SK-N-SH treated with all-trans-retinoic acid at 6 μM for 48 hours (cell line): ENCODE data around the gene LIAS.

Source experiments
- ATAC-seq: fragments of 200-7000 bp; cut with Tn5 transposase; 3 replicates; pipeline ENCODE4 v1.9.1; 2020; ENCODE audit warnings: mild to moderate bottlenecking, moderate library complexity
- ARNTL ChIP-seq: fragments of 450-650 bp; formaldehyde crosslinking; IDR thresholded peaks from 2 replicates; pipeline ENCODE4 v1.5.0; 2020; ENCODE audit warnings: low read depth, mild to moderate bottlenecking, moderate library complexity, borderline replicate concordance
- BACH2 ChIP-seq: fragments of 250-450 bp; sonication (Bioruptor Pico); IDR thresholded peaks from 2 replicates; pipeline ENCODE4 v1.9.0; 2021; ENCODE audit warnings: mild to moderate bottlenecking, borderline replicate concordance
- CREB5 ChIP-seq: fragments of 250-450 bp; sonication (Bioruptor Pico); IDR thresholded peaks from 2 replicates; pipeline ENCODE4 v1.5.1; 2020; ENCODE audit warnings: low read depth, mild to moderate bottlenecking, moderate library complexity
- CSDC2 ChIP-seq: fragments of 250-450 bp; sonication (Bioruptor Pico); IDR thresholded peaks from 2 replicates; pipeline ENCODE4 v1.5.0; 2020; ENCODE audit warnings: mild to moderate bottlenecking, moderate library complexity
- CSRNP3 ChIP-seq: fragments of 250-450 bp; sonication (Bioruptor Pico); IDR thresholded peaks from 2 replicates; pipeline ENCODE4 v1.5.1; 2021; ENCODE audit warnings: mild to moderate bottlenecking, moderate library complexity
- ESRRG ChIP-seq: fragments of 250-450 bp; sonication (Bioruptor Pico); IDR thresholded peaks from 2 replicates; pipeline ENCODE4 v1.6.1; 2021; ENCODE audit warnings: mild to moderate bottlenecking
- GLIS3 ChIP-seq: fragments of 250-450 bp; sonication (Bioruptor Pico); IDR thresholded peaks from 2 replicates; pipeline ENCODE4 v1.5.0; 2020; ENCODE audit warnings: mild to moderate bottlenecking, moderate library complexity
- ISL1 ChIP-seq: fragments of 250-450 bp; sonication (Bioruptor Pico); IDR thresholded peaks from 2 replicates; pipeline ENCODE4 v2.1.2; 2022; ENCODE audit warnings: mild to moderate bottlenecking, moderate library complexity
- OSR1 ChIP-seq: fragments of 250-450 bp; sonication (Bioruptor Pico); IDR thresholded peaks from 2 replicates; pipeline ENCODE4 v1.8.0; 2022; ENCODE audit warnings: moderate library complexity, mild to moderate bottlenecking, inconsistent platforms
- PATZ1 ChIP-seq: fragments of 250-450 bp; sonication (Bioruptor Pico); IDR thresholded peaks from 2 replicates; pipeline ENCODE4 v1.8.0; 2020; ENCODE audit warnings: mild to moderate bottlenecking, moderate library complexity, borderline replicate concordance
- POU6F1 ChIP-seq: fragments of 250-450 bp; sonication (Bioruptor Pico); IDR thresholded peaks from 2 replicates; pipeline ENCODE4 v1.8.0; 2021; ENCODE audit warnings: low read depth, mild to moderate bottlenecking, moderate library complexity, borderline replicate concordance
- PPARA ChIP-seq: fragments of 250-450 bp; sonication (Bioruptor Pico); IDR thresholded peaks from 2 replicates; pipeline ENCODE4 v1.5.0; 2020; ENCODE audit warnings: mild to moderate bottlenecking, borderline replicate concordance
- RARB ChIP-seq: fragments of 250-450 bp; sonication (Bioruptor Pico); IDR thresholded peaks from 2 replicates; pipeline ENCODE4 v1.8.0; 2021; ENCODE audit warnings: mild to moderate bottlenecking, moderate library complexity
- SNAI2 ChIP-seq: fragments of 250-450 bp; sonication (Bioruptor Pico); IDR thresholded peaks from 2 replicates; pipeline ENCODE4 v1.5.0; 2020; ENCODE audit warnings: mild to moderate bottlenecking, moderate library complexity
- TCF4 ChIP-seq: fragments of 250-450 bp; sonication (Bioruptor Pico); IDR thresholded peaks from 2 replicates; pipeline ENCODE4 v1.8.0; 2021; ENCODE audit warnings: mild to moderate bottlenecking, moderate library complexity, borderline replicate concordance
- TOX ChIP-seq: fragments of 250-450 bp; sonication (Bioruptor Pico); IDR thresholded peaks from 2 replicates; pipeline ENCODE4 v1.8.0; 2021; ENCODE audit warnings: mild to moderate bottlenecking, moderate library complexity, borderline replicate concordance
- ZC3H10 ChIP-seq: fragments of 250-450 bp; sonication (Bioruptor Pico); IDR thresholded peaks from 2 replicates; pipeline ENCODE4 v1.5.1; 2021; ENCODE audit warnings: mild to moderate bottlenecking, moderate library complexity
- ZFP3 ChIP-seq: fragments of 250-450 bp; sonication (Bioruptor Pico); IDR thresholded peaks from 2 replicates; pipeline ENCODE4 v1.5.0; 2020; ENCODE audit warnings: mild to moderate bottlenecking, moderate library complexity
- ZFP30 ChIP-seq: fragments of 450-650 bp; formaldehyde crosslinking; IDR thresholded peaks from 2 replicates; pipeline ENCODE4 v1.5.0; 2022; ENCODE audit warnings: mild to moderate bottlenecking, moderate library complexity
- ZNF565 ChIP-seq: fragments of 450-650 bp; formaldehyde crosslinking; conservative IDR thresholded peaks from 2 replicates; pipeline ENCODE4 v1.5.0; 2020; ENCODE audit warnings: low read depth, mild to moderate bottlenecking, moderate library complexity
- ZNF70 ChIP-seq: fragments of 450-650 bp; formaldehyde crosslinking; IDR thresholded peaks from 2 replicates; pipeline ENCODE4 v1.5.0; 2020; ENCODE audit warnings: mild to moderate bottlenecking, moderate library complexity
- ZNF8 ChIP-seq: fragments of 450-650 bp; formaldehyde crosslinking; IDR thresholded peaks from 2 replicates; pipeline ENCODE4 v1.5.0; 2020; ENCODE audit warnings: mild to moderate bottlenecking, moderate library complexity

The LIAS gene

GRCh38 chr4:39494354-39494753 lies 35.5 kb downstream of the LIAS start:
- TF ChIP-seq GLIS3 (no peak), TCF4 (CRISPR knock-in tag) (no peak), PPARA (CRISPR knock-in tag) (no peak), OSR1 (CRISPR knock-in tag) (no peak), ZFP30 (CRISPR knock-in tag) (no peak), RARB (CRISPR knock-in tag) (no peak), ZNF70 (CRISPR knock-in tag) (no peak)
- ATAC-seq = no peak

- TF ChIP-seq ZNF8 (CRISPR knock-in tag) = no peak
- TF ChIP-seq PATZ1 (CRISPR knock-in tag) = no peak
- no peak for TF ChIP-seq POU6F1 (CRISPR knock-in tag)
- no peak for TF ChIP-seq ARNTL (CRISPR knock-in tag)
- no peak for TF ChIP-seq TCF4 (CRISPR knock-in tag)
- TF ChIP-seq GLIS3 = no peak
- no peak for TF ChIP-seq ISL1 (CRISPR knock-in tag)
- no peak for TF ChIP-seq ZNF70 (CRISPR knock-in tag)
- no peak for TF ChIP-seq CSDC2
- TF ChIP-seq SNAI2 (CRISPR knock-in tag) = no peak
- no peak for TF ChIP-seq RARB (CRISPR knock-in tag)
- TF ChIP-seq OSR1 (CRISPR knock-in tag) = no peak
- no peak for TF ChIP-seq ZC3H10 (CRISPR knock-in tag)
- no peak for TF ChIP-seq BACH2 (CRISPR knock-in tag)
- TF ChIP-seq ESRRG (CRISPR knock-in tag) = no peak
- no peak for TF ChIP-seq CREB5 (CRISPR knock-in tag)
- TF ChIP-seq ZFP30 (CRISPR knock-in tag) = no peak
- no peak for TF ChIP-seq CSRNP3
- TF ChIP-seq ZNF565 (CRISPR knock-in tag) = no peak
- ATAC-seq = peak; percentile 45; the same call in 2 of the 3 replicates
Measured at GRCh38 chr4:39495446-39496213, 36.8 kb downstream of the LIAS start.

GRCh38 chr4:39497909-39498726 lies 39.3 kb downstream of the LIAS start:
- ATAC-seq = no peak
- TF ChIP-seq BACH2 (CRISPR knock-in tag) = no peak
- TF ChIP-seq CSDC2 = no peak
- no peak for TF ChIP-seq ZNF8 (CRISPR knock-in tag)
- no peak for TF ChIP-seq GLIS3
- no peak for TF ChIP-seq TCF4 (CRISPR knock-in tag)
- TF ChIP-seq ZNF565 (CRISPR knock-in tag) = no peak

- no peak for ATAC-seq
- TF ChIP-seq ZFP3 (CRISPR knock-in tag) = no peak
- TF ChIP-seq ZC3H10 (CRISPR knock-in tag) = no peak
- TF ChIP-seq CREB5 (CRISPR knock-in tag) = no peak
- no peak for TF ChIP-seq OSR1 (CRISPR knock-in tag)
- TF ChIP-seq ESRRG (CRISPR knock-in tag) = no peak
- no peak for TF ChIP-seq BACH2 (CRISPR knock-in tag)
- TF ChIP-seq ISL1 (CRISPR knock-in tag) = no peak
- no peak for TF ChIP-seq SNAI2 (CRISPR knock-in tag)
- no peak for TF ChIP-seq TOX (CRISPR knock-in tag)
- TF ChIP-seq, all 23 proteins: peak for 0
Measured at GRCh38 chr4:39498727-39499020, 39.8 kb downstream of the LIAS start.
